T-helper 1 cell (primary cell): ENCODE measurements around the gene RGPD4.
"Not testable (repeated sequence)": the region's sequence is repeated elsewhere in the genome, so short reads cannot be mapped to it uniquely, and the experiment has no call there.

Experiments
- DNase-seq, 5 donors: peaks; one replicate each; pipeline ENCODE4 v3.0.0-alpha.2; 2012 to 2020
- total RNA-seq, 4 donors: gene quantifications; one replicate each; lab custom pipeline; 2026; lab: John Stamatoyannopoulos, UW

The RGPD4 gene
- 0.91 to 3.7 (median 2.8) reads per million in 4 donors for total RNA-seq

- DNase-seq = not testable (repeated sequence)
These were observed at the start of gene RGPD4 for GRCh38 chr2:107826749-107827148. TSS of gene RGPD4 (plus strand) at chr2:107826892. CDS start at chr2:107827014, 122 bp downstream.

GRCh38 chr2:107777974-107778373, 48.7 kb upstream of the RGPD4 start:
- no peak for DNase-seq

GRCh38 chr2:107785756-107786155, 40.9 kb upstream of the RGPD4 start:
- DNase-seq = no peak

GRCh38 chr2:107790837-107791236, 35.9 kb upstream of the RGPD4 start:
- no peak for DNase-seq

GRCh38 chr2:107801498-107801897, 25.2 kb upstream of the RGPD4 start:
- no peak for DNase-seq

GRCh38 chr2:107804608-107805498, 21.8 kb upstream of the RGPD4 start:
- DNase-seq = no peak

GRCh38 chr2:107806901-107807300, 19.8 kb upstream of the RGPD4 start:
- no peak for DNase-seq

- DNase-seq = no peak
These were observed 18.7 kb upstream of the RGPD4 start for GRCh38 chr2:107807988-107808387.

GRCh38 chr2:107808959-107809358, 17.7 kb upstream of the RGPD4 start:
- DNase-seq = no peak

- DNase-seq = no peak
These were observed 16.9 kb upstream of the RGPD4 start for GRCh38 chr2:107809835-107810234.

- no peak for DNase-seq
These were observed 16.0 kb upstream of the RGPD4 start for GRCh38 chr2:107810734-107811133.

GRCh38 chr2:107811411-107811810, 15.3 kb upstream of the RGPD4 start:
- no peak for DNase-seq

GRCh38 chr2:107812006-107812405, 14.7 kb upstream of the RGPD4 start:
- DNase-seq = no peak

- DNase-seq = no peak
These were observed 9.3 kb upstream of the RGPD4 start for GRCh38 chr2:107817378-107817777.

- DNase-seq = no peak
These were observed 4.4 kb upstream of the RGPD4 start for GRCh38 chr2:107822302-107822701.

- DNase-seq = no peak
These were observed 2.1 kb upstream of the RGPD4 start for GRCh38 chr2:107824451-107825205.

GRCh38 chr2:107825206-107825563, 1.5 kb upstream of the RGPD4 start:
- DNase-seq = no peak

GRCh38 chr2:107829514-107829913, 2.8 kb downstream of the RGPD4 start:
- DNase-seq = not testable (repeated sequence)

GRCh38 chr2:107833152-107833551, 6.5 kb downstream of the RGPD4 start:
- DNase-seq = not testable (repeated sequence)

GRCh38 chr2:107833618-107834017, 6.9 kb downstream of the RGPD4 start:
- DNase-seq = not testable (repeated sequence)

GRCh38 chr2:107916121-107916520, 89.4 kb downstream of the RGPD4 start:
- not testable (repeated sequence) for DNase-seq

- peak in 1 of 5 donors; percentile 20 for DNase-seq
These were observed 90.1 kb downstream of the RGPD4 start for GRCh38 chr2:107916696-107917370.

GRCh38 chr2:107927034-107927534, 100.4 kb downstream of the RGPD4 start:
- DNase-seq = no peak
